ENCODE results near the gene NUDT2.

Gene NUDT2

DNA sequence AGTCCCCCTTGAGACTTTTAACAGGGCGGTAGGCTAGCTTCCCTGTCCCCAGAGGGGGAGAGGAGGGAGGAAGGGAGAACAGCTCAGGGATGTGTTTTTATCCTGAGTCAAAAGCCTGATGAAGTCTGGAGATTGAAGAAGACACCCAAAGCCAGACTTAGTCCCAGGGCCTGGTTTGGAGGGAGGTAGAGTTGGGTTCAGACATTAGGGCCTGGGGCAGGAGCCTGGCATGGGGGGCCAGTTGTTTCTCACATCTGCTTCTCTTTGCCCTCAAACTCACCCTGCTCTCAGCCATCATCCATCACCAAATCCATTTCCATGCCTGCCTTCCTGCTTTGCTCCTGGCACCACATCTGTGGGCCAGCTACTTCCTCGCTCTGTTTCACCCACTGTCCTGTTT, 44.4 kb downstream of the NUDT2 start:
- intact Hi-C loops (cut with DNase I; ENCODE audit: low total_unique reads), result no loop called here
- no peak for DNase-seq
- Histone ChIP-seq H3K4me3 (no peak overlapping the region), H3K36me3 (peaks cover 7 to 30% (median 25%) of the 10 kb centered on the region in 3 donors), H3K27ac (no peak overlapping the region), H3K27me3 (peaks cover 0 to 18% of the 10 kb centered on the region in 2 donors), H3K9me3 (peaks cover 0 to 12% (median 0%) of the 10 kb centered on the region in 3 donors), H3K4me1 (peaks cover 0 to 22% (median 11%) of the 10 kb centered on the region in 4 donors)
- TF ChIP-seq, protein P1, sequence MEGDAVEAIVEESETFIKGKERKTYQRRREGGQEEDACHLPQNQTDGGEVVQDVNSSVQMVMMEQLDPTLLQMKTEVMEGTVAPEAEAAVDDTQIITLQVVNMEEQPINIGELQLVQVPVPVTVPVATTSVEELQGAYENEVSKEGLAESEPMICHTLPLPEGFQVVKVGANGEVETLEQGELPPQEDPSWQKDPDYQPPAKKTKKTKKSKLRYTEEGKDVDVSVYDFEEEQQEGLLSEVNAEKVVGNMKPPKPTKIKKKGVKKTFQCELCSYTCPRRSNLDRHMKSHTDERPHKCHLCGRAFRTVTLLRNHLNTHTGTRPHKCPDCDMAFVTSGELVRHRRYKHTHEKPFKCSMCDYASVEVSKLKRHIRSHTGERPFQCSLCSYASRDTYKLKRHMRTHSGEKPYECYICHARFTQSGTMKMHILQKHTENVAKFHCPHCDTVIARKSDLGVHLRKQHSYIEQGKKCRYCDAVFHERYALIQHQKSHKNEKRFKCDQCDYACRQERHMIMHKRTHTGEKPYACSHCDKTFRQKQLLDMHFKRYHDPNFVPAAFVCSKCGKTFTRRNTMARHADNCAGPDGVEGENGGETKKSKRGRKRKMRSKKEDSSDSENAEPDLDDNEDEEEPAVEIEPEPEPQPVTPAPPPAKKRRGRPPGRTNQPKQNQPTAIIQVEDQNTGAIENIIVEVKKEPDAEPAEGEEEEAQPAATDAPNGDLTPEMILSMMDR (IDR thresholded peaks at IDR 0.05), result no peak

DNA sequence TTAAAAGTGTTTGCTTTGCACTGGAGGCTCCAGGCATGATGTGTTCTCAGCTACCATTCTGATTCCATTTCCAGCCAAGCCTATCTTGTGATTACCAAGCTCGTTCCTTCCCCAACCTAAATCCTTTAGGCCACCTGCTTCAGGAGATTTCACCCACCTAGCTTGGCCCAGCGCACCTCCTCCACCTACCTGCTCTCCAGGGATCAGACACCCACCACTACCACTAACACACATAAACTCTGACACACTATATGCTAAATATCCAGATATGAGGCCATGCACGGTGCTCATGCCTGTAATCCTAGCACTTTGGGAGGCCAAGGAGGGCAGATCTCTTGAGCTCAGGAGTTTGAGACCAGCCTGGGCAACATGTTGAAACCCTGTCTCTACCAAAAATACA, 45.0 kb downstream of the NUDT2 start:
- no peak overlapping the region for H3K27ac ChIP-seq

DNA sequence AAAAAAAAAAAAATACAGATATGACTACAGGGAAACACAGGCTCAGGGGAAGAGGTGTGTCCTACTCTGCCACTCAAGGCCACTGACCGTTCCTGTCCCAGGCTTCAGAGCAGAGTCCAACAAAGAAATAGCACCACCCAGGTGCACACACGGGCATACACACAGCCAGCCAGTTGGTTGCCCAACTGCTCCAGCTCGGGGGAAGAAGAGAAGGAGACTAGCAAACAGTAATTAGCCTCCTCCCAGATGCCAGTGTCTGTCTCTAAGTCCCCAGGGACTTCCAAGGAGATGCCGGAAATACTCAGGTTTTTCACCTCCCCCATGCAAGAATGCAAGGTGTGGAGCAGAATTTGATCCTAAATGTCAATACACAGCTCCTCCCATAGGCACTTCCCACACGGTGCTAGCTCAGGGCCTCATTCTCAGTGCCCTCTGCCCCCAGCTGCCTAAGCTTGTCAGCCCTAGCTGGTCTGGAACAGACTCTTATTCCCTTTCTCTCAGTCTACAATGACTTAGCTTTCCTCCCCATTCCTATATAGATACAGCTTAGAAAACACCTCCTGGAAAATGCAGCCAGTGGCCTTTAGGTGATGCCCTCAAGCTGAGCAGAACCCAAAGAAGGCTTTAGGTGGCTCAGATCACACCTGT, 45.7 kb downstream of the NUDT2 start:
- Histone ChIP-seq H3K4me3 (no peak overlapping the region), H3K4me1 (peaks cover 0 to 33% (median 16%) of the 10 kb centered on the region in 4 donors), H3K27me3 (peaks cover 0 to 18% of the 10 kb centered on the region in 2 donors), H3K27ac (no peak overlapping the region), H3K36me3 (peaks cover 7 to 25% (median 24%) of the 10 kb centered on the region in 3 donors), H3K9me3 (peaks cover 0 to 12% (median 0%) of the 10 kb centered on the region in 3 donors)
- no peak for DNase-seq
- intact Hi-C loops (cut with DNase I; ENCODE audit: low total_unique reads), result no loop called here
- TF ChIP-seq, protein P1 (IDR thresholded peaks at IDR 0.05), result no peak

More for the DNA sequence above, 45.0 kb downstream of the NUDT2 start:
- Histone ChIP-seq H3K36me3 (peaks cover 7 to 25% (median 25%) of the 10 kb centered on the region in 3 donors), H3K4me1 (peaks cover 0 to 26% (median 12%) of the 10 kb centered on the region in 4 donors), H3K27me3 (peaks cover 0 to 18% of the 10 kb centered on the region in 2 donors), H3K9me3 (peaks cover 0 to 12% (median 0%) of the 10 kb centered on the region in 3 donors), H3K4me3 (no peak overlapping the region)
- TF ChIP-seq, protein P1 (IDR thresholded peaks at IDR 0.05), result no peak
- intact Hi-C loops (cut with DNase I; ENCODE audit: low total_unique reads), result no loop called here
- no peak for DNase-seq

DNA sequence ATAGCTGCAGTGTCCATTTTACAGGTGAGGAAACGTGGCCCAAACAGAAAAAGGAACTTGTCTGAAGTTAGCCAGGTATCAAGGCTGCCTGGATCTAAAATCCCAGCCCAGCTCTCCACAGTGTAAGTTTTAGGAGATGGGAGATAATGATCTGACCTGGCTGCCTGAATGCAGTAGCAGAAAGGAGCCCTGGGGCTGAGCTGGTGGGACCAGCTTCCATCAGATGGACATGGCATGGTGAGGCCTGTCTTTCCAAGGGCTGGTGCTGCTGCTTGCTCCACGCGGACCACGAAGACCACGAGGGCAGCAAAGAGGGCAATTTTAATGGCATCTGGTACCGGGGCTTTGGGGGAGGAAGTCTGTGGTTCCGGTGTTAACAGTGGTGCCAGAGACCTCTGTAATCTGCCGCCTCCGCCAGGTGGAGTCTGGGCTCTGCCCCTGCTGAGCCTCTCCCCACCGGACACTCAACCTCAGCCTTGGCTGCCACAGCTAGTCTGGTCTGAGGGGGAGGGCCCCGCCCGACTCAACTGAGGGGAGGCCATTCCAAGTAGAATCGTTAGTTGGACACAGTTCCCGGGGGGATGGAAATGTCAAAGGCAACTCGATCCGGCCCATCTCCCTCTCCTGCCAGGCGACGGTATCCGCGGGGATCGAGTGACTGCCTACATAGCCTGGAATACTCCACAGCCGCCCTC, 46.7 kb downstream of the NUDT2 start:
- peak overlapping the region; percentile 62 to 72 for H3K27ac ChIP-seq
- intact Hi-C loops (cut with DNase I; ENCODE audit: low total_unique reads), result loop anchor here (2.0 kb wide), 1 partner anchor 45 kb away; no protein-coding TSS in a partner anchor
- DNase-seq, result peak in 1 of 2 donors; percentile 35

More for the DNA sequence above, 46.7 kb downstream of the NUDT2 start:
- peaks cover 0 to 16% of the 10 kb centered on the region in 2 donors for H3K27me3 ChIP-seq
- H3K4me1 ChIP-seq, result peaks cover 0 to 42% (median 24%) of the 10 kb centered on the region in 4 donors
- TF ChIP-seq, protein P1 (IDR thresholded peaks at IDR 0.05), result no peak
- H3K9me3 ChIP-seq, result peaks cover 0 to 11% (median 0%) of the 10 kb centered on the region in 3 donors
- H3K36me3 ChIP-seq, result peaks cover 5 to 18% (median 16%) of the 10 kb centered on the region in 3 donors
- H3K4me3 ChIP-seq, result peak overlapping the region; percentile 61 to 71
